Stomach (tissue), 9 donors: ENCODE data around the gene LHFPL3. TPM values are rescaled to one million over a fixed set of nuclear protein-coding genes. Genes with fewer than 3 reads are reported as not detected.

Experiments used
- DNase-seq, 2 donors: peaks; one replicate each; pipeline versions ENCODE4 v3.0.0 to v3.0.0-alpha.2; 2013 to 2019
- H3K27ac ChIP-seq, 5 donors: fragments of 200-600 bp in 4 of 5; sonication (generic) in 4 of 5; one replicate each; pipeline ENCODE4 v1.5.1; 2013 to 2019; ENCODE audit warnings: mild to moderate bottlenecking in 1 of 5, moderate library complexity in 1 of 5
- H3K27me3 ChIP-seq, 3 donors: fragments of 200-600 bp; sonication (generic); one replicate each; pipeline ENCODE4 v1.5.1; 2017 to 2019; ENCODE audit warnings: mixed run types in 1 of 3
- H3K36me3 ChIP-seq, 4 donors: fragments of 200-600 bp; sonication (generic); 1 replicate in 3 of 4; 2 replicates in 1 of 4; pipeline ENCODE4 v1.5.1; 2016 to 2019
- H3K4me1 ChIP-seq, 4 donors: fragments of 200-600 bp; sonication (generic); one replicate each; pipeline ENCODE4 v1.5.1; 2016 to 2019
- H3K4me3 ChIP-seq, 4 donors: fragments of 200-600 bp; sonication (generic) in 3 of 4; one replicate each; pipeline ENCODE4 v1.5.1; 2016 to 2019; ENCODE audit warnings: mild to moderate bottlenecking in 1 of 4
- H3K9me3 ChIP-seq, 4 donors: fragments of 200-600 bp; sonication (generic); one replicate each; pipeline ENCODE4 v1.5.1; 2016 to 2019
- CTCF ChIP-seq, 7 experiments: fragments of 450-650 bp in 4 of 7; fragments of 200-600 bp in 3 of 7; sonication (generic) in 3 of 7; IDR thresholded peaks; one replicate each; pipeline ENCODE4 v1.5.1; 2016 to 2019; ENCODE audit warnings: antibody characterized with exemption in 7 of 7, control low read depth in 2 of 7, mild to moderate bottlenecking in 1 of 7
- EP300 ChIP-seq: sonication (generic); formaldehyde crosslinking; IDR thresholded peaks from one replicate; pipeline ENCODE4 v1.6.1; 2017; ENCODE audit warnings: antibody characterized with exemption
- POLR2A ChIP-seq, 4 donors: fragments of 450-650 bp; IDR thresholded peaks; one replicate each; pipeline ENCODE4 v1.6.1; 2016; ENCODE audit warnings: antibody characterized with exemption in 4 of 4, control low read depth in 2 of 4, mild to moderate bottlenecking in 1 of 4, moderate library complexity in 1 of 4
- POLR2AphosphoS5 ChIP-seq, 3 donors: sonication (generic); formaldehyde crosslinking; IDR thresholded peaks; one replicate each; pipeline ENCODE4 v1.6.1; 2016; ENCODE audit warnings: antibody characterized with exemption in 3 of 3
- WGBS, 5 donors: extraction: QIAGEN DNeasy Blood & Tissue Kit in 3 of 5; methylation state at CpG; one replicate each; pipeline versions ENCODE4 v1.1.5 to v1.1.7; 2013 to 2018; 5-methylcytosine and 5-hydroxymethylcytosine counted together
- intact Hi-C: fragments of 100-400 bp; cut with DNase I; formaldehyde crosslinking; loops from one replicate; pipeline ENCODE4 v1.15.1; 2023; ENCODE audit warnings: low total_unique reads
- polyA plus RNA-seq, 3 donors: library from polyadenylated mRNA; stranded (reverse); fragments of 200-250 nt; gene quantifications; one replicate each; pipeline ENCODE4 v1.2.3, GENCODE V29; 2013
- total RNA-seq, 5 donors: library from RNA; depleted of rRNA; stranded (reverse); fragments of >200 nt; gene quantifications; one replicate each; pipeline versions ENCODE4 v1.1.0 to v1.2.3, GENCODE V29; 2014 to 2016
- donor health status: healthy with polysubstance abuse.
- donor health status: Bipolar disorder and iron deficiency.
- donor health status: healthy.

Gene LHFPL3
- total and polyA plus RNA-seq, 8 donors: 0.55 TPM; not detected in 7

- H3K27ac ChIP-seq: no peak overlapping the region
- WGBS, 5 donors: 59 to 83% (median 70%) methylated on average over 10 of the region's 10 CpGs
- H3K36me3 ChIP-seq: no peaks in the 10 kb centered on the region
- no peak overlapping the region for H3K4me3 ChIP-seq
- no peak for DNase-seq
- TF ChIP-seq POLR2A (IDR thresholded peaks at IDR 0.05) (no peak), EP300 (no peak), CTCF (IDR thresholded peaks at IDR 0.05) (no peak), POLR2AphosphoS5 (IDR thresholded peaks at IDR 0.05) (no peak)
- no peaks in the 10 kb centered on the region for H3K9me3 ChIP-seq
- H3K4me1 ChIP-seq: no peaks in the 10 kb centered on the region
- intact Hi-C loops: no loop called here
- H3K27me3 ChIP-seq: no peaks in the 10 kb centered on the region
Measured at GRCh38 chr7:104873401-104873800, 545.0 kb downstream of the LHFPL3 start.

GRCh38 chr7:104878577-104878976 is 550.2 kb downstream of the LHFPL3 start:
- peaks cover 4 to 7% (median 5%) of the 10 kb centered on the region in 4 donors for H3K4me1 ChIP-seq
- no peak for DNase-seq
- H3K4me3 ChIP-seq: no peak overlapping the region
- TF ChIP-seq CTCF (IDR thresholded peaks at IDR 0.05) (no peak), POLR2A (IDR thresholded peaks at IDR 0.05) (no peak), EP300 (no peak), POLR2AphosphoS5 (IDR thresholded peaks at IDR 0.05) (no peak)
- H3K36me3 ChIP-seq: no peaks in the 10 kb centered on the region
- intact Hi-C loops: no loop called here
- peaks cover 0 to 8% (median 2%) of the 10 kb centered on the region in 4 donors for H3K9me3 ChIP-seq
- no peak overlapping the region for H3K27ac ChIP-seq
- WGBS, 5 donors: 73 to 78% (median 75%) methylated on average over 3 of the region's 3 CpGs
- no peaks in the 10 kb centered on the region for H3K27me3 ChIP-seq

- 30 to 52% (median 42%) methylated on average over 6 of the region's 6 CpGs for WGBS, 5 donors
- intact Hi-C loops: no loop called here
Measured at GRCh38 chr7:104883248-104883717, 554.9 kb downstream of the LHFPL3 start.

GRCh38 chr7:104883718-104884452 is 555.5 kb downstream of the LHFPL3 start:
- DNase-seq: peak; percentile 89 to 94
- WGBS, 5 donors: 24 to 28% (median 26%) methylated on average over 17 of the region's 17 CpGs
- peaks cover 10 to 15% (median 13%) of the 10 kb centered on the region in 4 donors for H3K4me1 ChIP-seq
- peak overlapping the region in 2 of 4 donors; percentile 3 to 19 for H3K4me3 ChIP-seq
- H3K36me3 ChIP-seq: no peaks in the 10 kb centered on the region
- TF ChIP-seq EP300 (no peak), POLR2A (IDR thresholded peaks at IDR 0.05) (no peak), CTCF (IDR thresholded peaks at IDR 0.05) (peak in 5 of 7 experiments; percentile 74 to 91 (median 85)), POLR2AphosphoS5 (IDR thresholded peaks at IDR 0.05) (peak in 1 of 3 donors; percentile 52)
- intact Hi-C loops: no loop called here
- H3K9me3 ChIP-seq: peaks cover 0 to 8% (median 2%) of the 10 kb centered on the region in 4 donors
- H3K27me3 ChIP-seq: no peaks in the 10 kb centered on the region
- peak overlapping the region in 3 of 5 donors; percentile 24 to 40 (median 39) for H3K27ac ChIP-seq

More at GRCh38 chr7:104883248-104883717, 554.9 kb downstream of the LHFPL3 start:
- Histone ChIP-seq H3K4me3 (no peak overlapping the region), H3K27me3 (no peaks in the 10 kb centered on the region), H3K36me3 (no peaks in the 10 kb centered on the region), H3K27ac (peak overlapping the region in 1 of 5 donors; percentile 40), H3K9me3 (peaks cover 0 to 8% (median 2%) of the 10 kb centered on the region in 4 donors), H3K4me1 (peaks cover 10 to 15% (median 13%) of the 10 kb centered on the region in 4 donors)
- no peak for DNase-seq
- no peak for TF ChIP-seq POLR2AphosphoS5 (IDR thresholded peaks at IDR 0.05)

GRCh38 chr7:104886651-104887050 is 558.2 kb downstream of the LHFPL3 start:
- Histone ChIP-seq H3K9me3 (no peaks in the 10 kb centered on the region), H3K4me3 (no peak overlapping the region), H3K27ac (no peak overlapping the region), H3K36me3 (no peaks in the 10 kb centered on the region), H3K27me3 (no peaks in the 10 kb centered on the region), H3K4me1 (peaks cover 10 to 15% (median 13%) of the 10 kb centered on the region in 4 donors)
- intact Hi-C loops: no loop called here
- TF ChIP-seq POLR2AphosphoS5 (IDR thresholded peaks at IDR 0.05) (no peak), CTCF (IDR thresholded peaks at IDR 0.05) (no peak), POLR2A (IDR thresholded peaks at IDR 0.05) (no peak), EP300 (no peak)
- peak in 1 of 2 donors; percentile 15 for DNase-seq
- 74 to 89% (median 79%) methylated on average over 4 of the region's 4 CpGs for WGBS, 5 donors
